T-helper 22 cell (primary cell): Measurements from ENCODE around the gene LRP4.
"Not testable (repeated sequence)": the region's sequence is repeated elsewhere in the genome, so short reads cannot be mapped to it uniquely, and the experiment has no call there.

Source experiments
- DNase-seq: peaks from one replicate; pipeline ENCODE4 v3.0.0-alpha.2; 2020; ENCODE audit warnings: low read depth

Gene LRP4

DNA sequence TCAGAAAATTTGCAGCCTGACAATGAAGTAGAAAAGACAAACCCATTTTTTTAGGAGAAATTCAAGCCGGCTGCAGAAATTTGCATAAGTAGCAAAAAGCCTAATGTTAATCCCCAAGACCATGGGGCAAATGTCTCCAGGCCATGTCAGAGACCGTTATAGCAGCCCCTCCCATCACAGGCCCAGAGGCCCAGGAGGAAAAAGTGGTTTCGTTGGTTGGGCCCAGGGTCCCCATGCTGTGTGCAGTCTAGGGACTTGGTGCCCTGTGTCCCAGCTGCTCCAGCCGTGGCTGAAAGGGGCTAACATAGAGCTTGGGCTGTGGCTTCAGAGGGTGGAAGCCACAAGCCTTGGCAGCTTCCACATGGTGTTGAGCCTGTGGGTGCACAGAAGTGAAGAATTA, 9.6 kb upstream of the LRP4 start:
- DNase-seq = not testable (repeated sequence)

DNA sequence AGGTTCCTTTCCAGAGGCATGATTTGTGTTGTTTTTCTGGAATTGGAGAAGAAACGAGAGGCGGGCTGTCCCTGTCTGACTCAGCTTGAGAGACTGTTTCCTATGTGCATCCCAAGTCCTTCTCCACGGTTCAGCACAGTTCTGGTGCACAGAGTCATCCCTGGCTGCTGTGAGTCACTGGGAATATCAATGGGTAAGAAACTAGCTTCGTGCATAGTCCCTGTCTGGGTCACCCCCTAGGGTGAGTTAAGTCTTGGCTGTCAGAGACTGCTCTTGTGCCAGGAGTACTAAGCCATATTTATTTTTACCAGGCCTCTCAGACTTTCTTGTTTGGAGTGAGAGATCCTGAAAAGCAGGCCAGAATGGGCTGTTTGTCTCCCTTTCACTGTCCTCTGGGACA, 2.4 kb upstream of the LRP4 start:
- no peak for DNase-seq

DNA sequence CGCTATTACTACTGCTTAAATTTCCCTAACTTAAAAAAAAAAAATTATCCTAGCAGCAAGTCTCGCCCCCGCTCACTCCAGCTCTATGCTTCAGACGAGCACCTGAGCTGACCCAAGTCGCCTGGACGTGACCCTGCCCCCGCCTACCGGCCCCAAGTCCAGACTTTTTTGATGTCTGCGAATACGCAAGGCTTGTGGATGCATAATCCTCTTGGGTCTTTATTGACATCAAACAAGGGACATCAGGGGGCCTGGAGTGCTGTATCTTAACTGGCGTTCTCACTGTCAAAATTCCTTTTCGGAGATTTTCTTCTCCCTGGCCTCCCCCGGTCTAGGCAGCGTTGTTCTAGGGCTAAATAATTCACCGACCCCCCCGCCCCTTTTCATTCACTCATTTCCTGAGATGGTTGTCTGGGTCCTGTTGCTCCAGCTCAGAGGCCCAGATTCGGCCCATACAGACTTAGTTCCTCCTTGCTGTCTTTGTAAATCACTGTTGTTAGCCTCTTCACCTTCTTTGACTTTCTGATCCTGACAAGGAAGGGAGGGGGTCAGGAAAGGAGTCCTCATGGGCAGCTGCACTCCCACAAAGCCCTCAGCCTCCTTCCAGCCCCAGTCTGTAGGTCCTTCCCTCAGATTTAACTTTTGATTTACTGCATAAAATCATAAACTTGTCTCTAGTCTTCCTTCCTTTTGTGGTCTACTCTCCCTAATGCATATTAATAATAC, 601 bp upstream of the LRP4 start:
- DNase-seq = no peak

DNA sequence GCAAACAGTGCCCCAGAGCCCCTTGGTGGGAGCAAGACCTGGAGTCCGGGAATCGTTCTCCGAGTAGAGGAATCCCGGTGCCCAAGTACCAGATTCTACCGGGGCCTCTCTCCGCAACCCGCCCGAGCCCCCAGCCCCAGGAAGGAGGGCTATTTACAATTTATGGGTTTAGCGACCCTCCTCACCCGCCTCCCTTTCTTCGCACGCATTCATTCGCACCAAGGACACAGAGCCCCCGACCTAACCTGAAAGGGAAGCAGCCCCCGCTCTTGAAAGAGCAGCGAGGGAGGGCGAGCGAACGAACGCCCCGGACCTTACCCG, 628 bp downstream of the LRP4 start:
- no peak for DNase-seq

DNA sequence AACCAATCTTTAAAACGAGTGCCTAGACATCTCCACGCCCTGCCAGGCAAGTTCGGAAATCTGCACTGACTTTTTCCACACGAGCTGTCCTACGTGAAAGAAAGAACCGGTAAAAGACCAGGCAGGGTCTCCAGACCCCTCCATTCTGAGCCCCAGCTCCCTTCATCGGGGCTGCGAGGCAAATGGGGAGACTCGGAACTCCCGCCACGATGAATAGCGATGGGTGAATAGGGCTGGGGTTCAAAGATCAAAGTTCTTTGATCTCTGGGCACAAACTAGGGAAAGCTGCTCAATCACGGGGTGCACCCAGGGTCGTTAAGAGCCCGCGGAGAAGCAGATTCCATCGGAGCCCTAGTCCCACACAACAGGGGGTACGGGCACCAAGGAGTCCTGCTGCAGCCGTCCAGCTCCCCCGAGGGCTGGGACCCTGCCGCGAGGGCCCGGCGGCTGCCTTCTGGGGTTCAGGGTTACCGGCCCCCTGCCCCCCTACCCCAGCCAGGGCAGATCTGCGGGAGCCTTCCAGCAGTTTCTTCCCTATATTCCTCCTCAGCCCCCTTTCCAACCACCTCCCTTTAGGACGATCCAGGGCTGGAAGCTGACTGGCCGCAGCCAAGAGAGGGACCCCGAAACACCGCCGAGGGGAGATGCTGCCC, 1.1 kb downstream of the LRP4 start:
- DNase-seq = no peak

DNA sequence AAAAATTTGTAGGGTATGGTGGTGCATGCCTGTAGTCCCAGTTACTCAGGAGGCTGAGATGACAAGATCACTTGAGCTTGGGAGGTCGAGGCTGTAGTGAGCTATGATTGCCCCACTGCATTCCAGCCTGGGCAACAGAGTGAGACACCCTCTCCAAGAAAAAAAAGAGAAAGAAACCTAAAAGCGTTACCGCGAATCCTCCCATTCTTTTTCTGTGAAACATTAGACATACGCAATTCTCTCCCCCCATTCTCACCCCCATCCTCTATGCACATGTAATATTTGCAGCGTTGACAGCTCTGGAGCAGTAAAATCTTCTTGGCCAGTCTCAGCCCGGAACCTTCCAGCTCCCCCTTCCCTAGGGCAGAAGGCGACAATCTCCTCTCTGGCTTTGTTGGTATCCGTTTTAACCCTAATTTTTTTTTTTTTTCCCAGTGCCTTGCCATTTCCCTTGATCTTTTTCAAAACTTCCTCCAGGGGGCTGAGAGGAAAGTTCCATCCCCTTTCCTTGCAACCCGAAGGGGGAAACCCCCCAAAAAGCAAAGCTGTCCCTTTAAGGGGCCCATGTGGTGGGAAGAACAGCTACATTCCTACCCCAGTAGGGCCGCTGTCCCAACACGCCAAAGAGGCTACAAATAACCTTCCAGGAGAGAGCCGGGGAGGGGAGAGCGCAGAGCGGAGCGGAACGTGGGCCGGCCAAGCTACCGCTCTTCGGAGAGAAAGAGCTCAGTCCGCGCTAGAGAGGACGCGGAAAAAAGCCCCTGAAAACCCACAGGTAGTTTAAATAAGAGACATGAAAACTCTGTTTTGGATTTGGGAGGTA, 1.9 kb downstream of the LRP4 start:
- no peak for DNase-seq

DNA sequence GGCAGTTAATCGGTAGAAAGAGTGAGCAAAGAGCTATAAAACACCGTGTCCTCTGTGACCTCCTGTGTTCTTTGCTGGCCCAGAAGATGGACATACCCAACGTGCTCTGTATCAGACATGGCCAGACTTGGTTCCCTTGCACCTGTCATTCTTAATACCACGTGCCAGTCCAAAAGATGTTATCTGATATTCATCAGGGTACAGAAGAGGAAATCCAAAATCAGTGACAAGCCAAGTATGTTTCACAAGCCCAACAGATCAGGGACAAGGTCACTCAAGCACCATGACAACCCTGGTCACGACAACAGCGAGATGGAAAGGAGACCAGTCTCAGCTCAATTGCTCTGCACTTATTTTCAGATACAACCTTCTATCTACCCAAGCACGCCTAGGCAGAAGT, 3.4 kb downstream of the LRP4 start:
- no peak for DNase-seq

DNA sequence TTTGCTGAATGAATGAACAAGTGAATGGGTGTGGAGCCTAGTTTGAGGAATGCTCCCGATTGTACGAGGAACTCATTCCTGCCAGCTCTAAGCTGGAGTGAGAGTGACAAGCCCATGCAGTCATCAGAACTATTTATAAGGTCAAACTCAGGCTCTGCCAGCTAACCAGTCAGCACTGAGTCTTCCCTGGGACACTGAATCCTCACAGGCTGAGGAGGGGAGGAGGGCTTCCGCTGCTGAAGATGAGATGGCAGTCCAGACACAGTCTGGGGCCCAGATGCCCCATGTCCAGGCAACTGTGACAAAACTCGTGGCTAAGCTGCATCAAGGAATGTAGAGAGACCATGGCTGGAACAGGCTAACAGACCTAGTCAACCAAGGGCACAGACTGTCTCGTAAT, 4.0 kb downstream of the LRP4 start:
- DNase-seq = no peak

DNA sequence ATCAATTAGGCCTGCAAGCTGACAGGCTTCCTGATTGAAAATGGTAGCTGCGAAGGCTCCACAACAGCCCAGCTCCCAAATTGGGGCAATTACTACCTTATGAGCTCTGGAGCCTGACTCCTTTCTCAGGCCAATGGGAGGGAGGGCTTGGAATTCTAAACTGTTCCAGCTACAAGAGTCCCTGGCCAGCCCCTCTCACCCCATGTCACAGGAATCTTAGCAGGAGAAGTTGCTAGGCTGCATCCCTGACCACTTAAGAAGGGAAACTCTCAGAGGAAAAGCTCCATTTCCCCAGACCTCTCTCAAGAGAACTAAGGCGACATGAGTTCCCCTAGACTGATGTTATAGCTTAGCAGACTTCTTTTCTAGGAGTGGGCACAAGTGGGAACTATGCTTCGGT, 4.9 kb downstream of the LRP4 start:
- no peak for DNase-seq

DNA sequence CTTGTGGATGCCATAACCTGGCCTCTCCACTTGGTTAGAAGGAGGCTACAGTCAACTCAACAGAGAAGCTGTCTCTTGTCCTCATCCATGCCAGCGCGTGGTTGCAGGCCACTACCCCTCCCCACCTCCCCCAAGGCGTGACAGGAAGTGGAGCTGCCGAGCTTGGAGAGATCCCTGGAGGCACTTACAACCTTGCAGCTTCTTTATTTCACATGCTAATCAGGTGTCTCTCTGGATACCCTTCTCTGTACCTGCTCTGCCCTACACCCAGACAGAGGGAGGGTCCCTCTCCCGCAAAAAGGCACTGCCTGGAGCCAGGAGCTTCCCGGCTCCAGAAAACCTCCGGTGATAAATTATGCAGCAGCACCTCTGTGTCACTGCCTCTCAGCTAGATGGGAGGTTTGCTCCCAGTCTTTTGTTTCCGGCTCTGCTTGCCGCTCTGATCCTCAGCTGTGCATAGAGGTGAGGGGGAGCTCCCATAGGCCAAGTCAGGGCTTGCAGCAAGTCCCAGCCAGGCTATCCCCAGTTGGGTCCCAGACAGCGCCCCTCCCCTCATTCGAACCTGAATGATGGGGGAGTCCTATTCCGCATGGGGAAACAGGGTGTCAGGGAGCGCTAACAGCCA, 5.7 kb downstream of the LRP4 start:
- no peak for DNase-seq

DNA sequence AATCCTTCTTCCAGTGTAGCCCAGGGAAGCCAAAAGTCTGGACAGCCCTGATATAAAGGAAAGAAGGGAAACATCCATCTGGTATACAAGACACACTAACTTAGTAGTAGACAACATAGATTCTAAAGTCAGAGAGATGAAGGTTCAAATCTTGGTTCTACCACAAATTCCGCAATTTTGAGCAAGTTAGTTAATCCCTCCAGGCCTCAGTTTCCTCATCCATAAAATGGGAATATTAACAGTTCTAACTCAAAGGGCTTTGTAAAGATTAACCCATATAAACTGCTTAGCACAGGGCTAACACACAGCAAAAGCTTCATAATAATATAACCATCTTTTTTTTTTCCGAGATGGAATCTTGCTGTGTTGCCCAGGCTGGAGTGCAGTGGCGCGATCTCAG, 10.7 kb downstream of the LRP4 start:
- no peak for DNase-seq

DNA sequence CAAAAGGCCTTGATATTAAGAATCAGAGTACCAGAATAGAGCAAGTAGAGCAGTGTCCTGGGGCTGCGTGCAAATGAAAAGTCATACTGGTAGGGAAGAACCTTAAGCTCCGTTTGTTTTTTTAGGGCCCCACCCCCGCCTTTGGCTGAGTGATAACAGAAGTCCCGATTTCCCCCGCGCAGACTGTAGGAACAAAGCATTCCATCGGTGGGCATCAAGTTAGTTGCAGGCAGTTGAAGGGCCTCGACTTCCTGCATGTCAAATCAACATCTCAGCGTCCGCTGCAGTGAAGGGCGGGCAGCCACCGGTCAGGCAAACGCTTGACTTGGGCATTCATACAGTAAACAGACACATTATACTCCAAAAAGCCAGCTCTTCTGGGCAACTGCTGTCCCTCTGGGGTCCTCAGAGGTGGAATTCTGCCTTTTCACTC, 11.7 kb downstream of the LRP4 start:
- DNase-seq = no peak

DNA sequence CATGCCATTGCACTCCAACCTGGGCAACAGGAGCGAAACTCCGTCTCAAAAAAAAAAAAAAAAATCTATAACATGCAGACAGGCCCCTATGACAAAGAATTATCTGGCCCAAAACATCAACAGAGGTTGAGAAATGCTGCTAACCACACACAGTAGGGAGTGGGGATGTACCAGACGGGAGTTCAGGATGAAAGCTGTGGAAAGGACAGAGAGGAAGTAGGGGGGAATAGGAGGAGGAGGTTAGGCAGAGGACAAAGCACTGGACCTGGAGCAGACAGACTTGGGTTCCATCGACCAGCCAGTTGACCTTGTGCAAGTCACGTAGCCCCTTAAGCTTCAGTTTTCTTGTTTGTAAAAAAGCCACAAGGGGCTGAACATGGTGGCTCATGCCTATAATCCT, 12.5 kb downstream of the LRP4 start:
- DNase-seq = no peak

DNA sequence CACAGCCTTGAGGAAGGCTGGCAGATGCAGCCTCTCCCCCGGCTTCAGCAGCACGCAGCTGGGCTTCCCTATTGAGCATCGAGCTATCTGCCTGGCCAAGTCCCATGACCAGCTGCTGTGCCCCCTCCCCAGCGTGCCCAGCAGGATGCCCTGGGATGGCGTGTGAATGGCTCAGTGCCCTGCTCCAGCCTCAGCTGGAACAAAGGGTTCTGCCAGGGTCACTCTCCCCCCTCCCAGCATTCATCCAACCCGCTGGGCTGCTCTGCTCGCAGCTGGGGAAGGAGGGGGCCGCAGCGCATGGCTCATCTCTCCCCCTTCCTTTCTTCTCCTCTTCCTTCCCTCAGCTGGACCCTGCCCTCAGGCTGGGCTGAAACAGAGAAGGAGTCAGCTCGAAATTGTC, 14.5 kb downstream of the LRP4 start:
- no peak for DNase-seq

DNA sequence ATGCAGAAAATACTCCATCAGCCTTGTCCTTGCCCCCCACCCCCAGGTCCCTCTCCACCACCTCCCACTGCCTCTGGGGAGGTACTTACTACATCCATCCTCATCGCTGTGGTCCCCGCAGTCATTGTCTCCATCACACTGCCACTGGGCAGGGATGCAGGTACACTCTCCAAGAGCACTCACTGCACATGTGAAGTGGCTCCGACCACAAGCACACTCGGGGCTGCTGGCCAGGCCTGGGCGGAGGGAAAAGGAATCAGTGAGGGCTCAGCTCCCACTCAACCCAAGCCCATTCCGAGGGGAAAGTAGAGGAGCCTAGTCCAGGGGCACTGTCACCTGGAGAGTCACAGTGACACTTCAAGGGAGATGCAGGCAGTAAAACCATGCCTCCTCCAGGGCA, 15.7 kb downstream of the LRP4 start:
- DNase-seq = no peak

DNA sequence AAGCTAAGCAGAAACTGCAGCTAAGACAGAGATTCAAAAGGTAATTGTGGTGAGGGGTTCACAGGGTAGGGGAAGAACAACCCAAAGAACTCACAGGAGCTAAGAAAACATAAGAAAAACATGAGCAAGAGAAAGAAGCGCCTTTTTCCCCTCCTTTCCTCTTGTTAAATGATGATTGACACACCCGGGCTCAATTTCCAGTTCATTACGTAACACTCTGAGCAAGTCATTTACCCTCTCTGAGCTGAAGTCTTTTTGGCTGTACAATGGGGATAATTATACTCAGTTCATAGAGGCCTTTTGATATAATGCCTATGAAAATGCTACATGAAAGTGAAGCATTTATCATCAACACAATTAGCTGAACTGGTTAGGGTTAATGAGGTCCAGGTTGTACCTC, 17.2 kb downstream of the LRP4 start:
- DNase-seq = no peak

DNA sequence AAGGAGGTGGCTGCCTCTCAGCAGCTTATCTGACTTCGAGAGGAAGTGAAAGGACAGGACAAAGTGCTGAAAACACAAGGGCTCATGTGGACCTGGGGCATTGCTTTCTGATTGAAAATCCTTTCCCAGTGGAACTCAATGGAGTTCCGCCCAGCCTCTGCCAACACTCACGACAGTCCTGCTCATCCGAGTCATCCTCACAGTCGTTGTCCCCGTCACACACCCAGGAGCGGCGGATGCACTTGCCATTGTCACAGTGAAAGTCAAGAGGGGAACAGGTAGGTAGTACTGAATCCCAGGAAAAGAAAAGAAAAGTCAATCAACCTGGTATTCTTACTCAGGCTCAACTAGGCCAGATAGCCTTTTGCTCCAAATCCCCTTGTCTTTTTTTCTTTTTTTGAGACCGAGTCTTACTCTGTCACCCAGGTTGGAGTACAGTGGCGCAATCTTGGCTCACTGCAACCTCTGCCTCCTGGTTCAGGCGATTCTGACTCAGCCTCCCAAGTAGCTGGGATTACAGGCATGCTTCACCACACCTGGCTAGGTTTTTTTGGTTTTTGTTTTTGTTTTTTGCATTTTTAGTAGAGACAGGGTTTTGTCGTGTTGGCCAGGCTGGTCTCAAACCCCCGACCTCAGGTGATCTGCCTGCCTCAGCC, 18.1 kb downstream of the LRP4 start:
- DNase-seq = no peak

DNA sequence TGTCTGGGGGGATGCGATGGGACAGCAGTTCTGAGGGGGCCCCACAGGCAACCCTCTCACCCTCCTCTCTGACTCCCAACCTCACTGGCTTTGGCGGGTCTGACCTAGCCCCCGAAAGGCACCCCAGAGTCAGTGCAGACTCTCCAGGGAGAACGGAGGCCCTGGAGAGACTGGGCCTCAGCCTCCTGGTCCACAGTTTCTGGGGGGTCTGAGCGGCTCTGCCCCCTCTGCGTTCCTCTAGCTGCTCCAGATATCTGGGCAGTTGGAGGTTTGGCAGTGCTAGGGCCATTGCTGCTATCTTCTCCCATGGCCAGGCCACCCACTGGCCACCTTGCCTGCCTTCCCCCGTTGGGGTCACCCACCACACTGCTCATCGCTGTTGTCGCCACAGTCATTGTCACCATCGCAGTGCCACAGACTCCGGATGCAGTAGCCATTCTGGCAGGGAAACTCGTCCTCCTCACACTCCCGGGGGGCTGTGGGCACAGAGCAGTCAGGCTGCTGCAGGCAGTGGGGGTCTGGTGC, 18.8 kb downstream of the LRP4 start:
- DNase-seq = no peak

DNA sequence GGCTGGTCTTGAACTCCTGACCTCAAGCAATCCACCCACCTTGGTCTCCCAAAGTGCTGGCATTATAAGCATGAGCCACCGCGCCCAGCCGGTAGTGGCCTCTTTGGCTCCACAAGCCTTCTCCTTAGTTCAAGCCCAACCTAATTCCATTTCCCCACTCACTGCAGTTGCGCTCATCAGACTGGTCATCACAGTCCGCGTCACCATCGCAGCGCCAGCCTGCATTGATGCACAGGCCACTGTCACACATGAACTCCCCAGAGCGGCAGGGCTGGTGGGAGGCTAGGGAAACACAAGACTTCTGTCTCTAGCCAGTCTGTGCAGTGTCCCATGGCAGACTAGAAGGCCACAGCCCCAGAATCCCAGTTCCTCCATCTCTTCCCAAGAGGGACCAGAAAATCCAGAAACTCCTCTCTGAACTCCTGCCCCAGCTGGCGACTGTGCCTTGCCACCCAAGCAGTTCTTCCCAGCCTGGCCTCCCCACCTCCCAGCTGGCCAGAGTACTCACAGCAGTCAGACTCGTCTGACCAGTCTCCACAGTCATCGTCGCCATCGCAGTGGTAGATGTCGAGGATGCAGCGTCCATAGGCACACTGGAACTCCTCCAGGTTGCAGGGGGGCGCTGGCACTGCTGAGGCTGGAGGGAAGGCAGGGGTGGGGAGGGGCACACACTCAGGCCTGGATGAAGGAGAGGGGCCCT, 19.8 kb downstream of the LRP4 start:
- no peak for DNase-seq

DNA sequence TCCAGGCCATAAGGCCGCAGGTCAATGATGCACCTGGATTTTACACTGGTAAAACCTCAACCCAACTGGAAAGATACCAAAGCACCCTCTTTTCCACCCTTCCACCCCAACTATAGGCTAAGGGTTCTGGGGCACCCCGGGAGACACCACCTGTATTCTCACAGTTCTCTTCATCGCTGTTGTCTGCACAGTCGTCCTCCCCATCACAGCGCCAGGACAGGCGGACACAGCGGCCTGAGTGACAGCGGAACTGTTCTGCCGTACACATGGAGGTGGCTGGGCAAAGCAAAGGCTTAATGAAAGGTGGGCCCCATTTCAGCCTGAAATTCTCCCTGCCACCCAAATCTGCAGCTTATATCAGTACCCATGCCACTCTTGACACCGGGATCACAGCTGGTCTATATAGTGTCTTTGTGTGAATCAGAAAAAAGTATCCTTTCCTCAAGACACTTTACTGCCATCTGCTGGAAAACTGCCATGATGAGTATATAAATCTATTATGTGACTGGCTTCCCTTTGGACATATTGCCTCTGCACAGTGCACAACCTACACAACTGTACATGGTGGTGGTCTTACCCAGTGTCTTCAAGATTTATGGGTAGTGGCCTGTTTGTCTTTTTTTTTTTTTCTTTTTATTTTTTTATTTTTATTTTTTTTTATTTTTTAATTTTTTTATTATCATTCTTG, 21.5 kb downstream of the LRP4 start:
- no peak for DNase-seq

DNA sequence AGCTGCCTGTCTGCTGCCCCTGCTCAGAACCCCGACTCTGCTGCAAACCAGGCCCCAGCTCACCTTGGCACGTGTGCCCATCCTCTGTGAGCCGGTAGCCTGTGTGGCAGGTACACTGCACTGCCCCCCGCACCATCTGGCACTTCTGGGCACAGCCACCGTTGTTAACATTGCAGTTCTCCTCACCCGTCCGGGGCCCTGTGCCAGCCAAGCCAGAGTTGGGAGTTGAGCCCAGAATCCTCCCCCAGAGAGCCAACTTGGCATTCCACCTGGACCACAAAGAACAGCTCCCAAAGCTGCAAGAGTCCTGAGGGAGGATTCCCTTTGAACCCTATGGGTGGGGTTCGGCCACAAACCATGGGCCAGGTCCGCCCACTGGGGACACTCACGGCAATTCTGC, 22.5 kb downstream of the LRP4 start:
- DNase-seq = no peak
